Measurements from ENCODE around the gene CGNL1. TPM values are rescaled to one million over a fixed set of nuclear protein-coding genes. Genes with fewer than 3 reads are reported as not detected.

Gene CGNL1
- polyA plus RNA-seq, 2 of the 4 experiments (the other 2 are of a cell fraction), result 1.4 to 1.8 TPM

DNA sequence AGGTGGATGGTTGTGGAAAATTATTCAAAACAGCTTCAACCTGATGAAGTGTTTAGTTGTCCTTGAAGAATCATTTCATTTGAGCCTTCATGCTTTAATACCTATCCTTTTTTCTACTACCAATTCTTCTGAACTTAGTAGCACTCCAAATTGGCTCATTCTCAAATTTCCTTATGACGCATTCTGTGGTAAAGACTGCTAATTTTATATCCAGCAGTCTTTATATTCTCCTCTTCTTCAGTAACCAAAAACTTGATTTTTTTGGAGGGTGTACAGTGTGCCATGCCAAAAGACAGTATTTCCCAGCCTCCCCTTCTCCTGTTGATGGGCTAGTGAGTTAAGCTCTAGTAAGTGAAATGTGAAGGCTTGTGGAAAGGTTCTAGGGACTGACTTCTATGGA is 25.2 kb downstream of the CGNL1 start:
- ChIA-PET CTCF (interaction anchor here (0.7 to 2.5 kb wide), 5 partner anchors 8 to 128 kb away, joined by 3 to 7 read pairs (median 4); partner anchors contain the start of gene CGNL1), POLR2A (no interaction called here)
- no peak for DNase-seq (ENCODE audit: low read depth in 1 of 2, low spot score in 1 of 2)
- H3K9me3 ChIP-seq, result no peaks in the 10 kb centered on the region
- no peak overlapping the region for H3K4me2 ChIP-seq
- no peak for ATAC-seq
- 98% methylated on average over 1 of the region's 1 CpG for WGBS (ENCODE audit: missing lambda C conversion rate)
- TF ChIP-seq FOSL2 (IDR thresholded peaks at IDR 0.05) (no peak), FOSL2 (CRISPR knock-in tag; IDR thresholded peaks at IDR 0.05) (no peak), HOXA7 (CRISPR knock-in tag; IDR thresholded peaks at IDR 0.05) (no peak), NFE2L2 (conservative IDR thresholded peaks at IDR 0.05; ENCODE audit: low read length) (no peak), HOXB13 (CRISPR knock-in tag; IDR thresholded peaks at IDR 0.05; ENCODE audit: low read depth) (no peak), NR3C1 (IDR thresholded peaks at IDR 0.05) (no peak), EHMT2 (IDR thresholded peaks at IDR 0.05; ENCODE audit: low read depth) (no peak), CEBPB (IDR thresholded peaks at IDR 0.05) (no peak), BHLHE40 (IDR thresholded peaks at IDR 0.05; ENCODE audit: low read depth, low read length) (no peak)
- TF ChIP-seq, protein P1, sequence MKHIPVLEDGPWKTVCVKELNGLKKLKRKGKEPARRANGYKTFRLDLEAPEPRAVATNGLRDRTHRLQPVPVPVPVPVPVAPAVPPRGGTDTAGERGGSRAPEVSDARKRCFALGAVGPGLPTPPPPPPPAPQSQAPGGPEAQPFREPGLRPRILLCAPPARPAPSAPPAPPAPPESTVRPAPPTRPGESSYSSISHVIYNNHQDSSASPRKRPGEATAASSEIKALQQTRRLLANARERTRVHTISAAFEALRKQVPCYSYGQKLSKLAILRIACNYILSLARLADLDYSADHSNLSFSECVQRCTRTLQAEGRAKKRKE (CRISPR knock-in tag; IDR thresholded peaks at IDR 0.05; ENCODE audit: low read depth), result no peak
- TF ChIP-seq, protein P2, sequence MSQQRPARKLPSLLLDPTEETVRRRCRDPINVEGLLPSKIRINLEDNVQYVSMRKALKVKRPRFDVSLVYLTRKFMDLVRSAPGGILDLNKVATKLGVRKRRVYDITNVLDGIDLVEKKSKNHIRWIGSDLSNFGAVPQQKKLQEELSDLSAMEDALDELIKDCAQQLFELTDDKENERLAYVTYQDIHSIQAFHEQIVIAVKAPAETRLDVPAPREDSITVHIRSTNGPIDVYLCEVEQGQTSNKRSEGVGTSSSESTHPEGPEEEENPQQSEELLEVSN (IDR thresholded peaks at IDR 0.05; ENCODE audit: borderline replicate concordance, low read depth), result no peak
- TF ChIP-seq, protein P3, sequence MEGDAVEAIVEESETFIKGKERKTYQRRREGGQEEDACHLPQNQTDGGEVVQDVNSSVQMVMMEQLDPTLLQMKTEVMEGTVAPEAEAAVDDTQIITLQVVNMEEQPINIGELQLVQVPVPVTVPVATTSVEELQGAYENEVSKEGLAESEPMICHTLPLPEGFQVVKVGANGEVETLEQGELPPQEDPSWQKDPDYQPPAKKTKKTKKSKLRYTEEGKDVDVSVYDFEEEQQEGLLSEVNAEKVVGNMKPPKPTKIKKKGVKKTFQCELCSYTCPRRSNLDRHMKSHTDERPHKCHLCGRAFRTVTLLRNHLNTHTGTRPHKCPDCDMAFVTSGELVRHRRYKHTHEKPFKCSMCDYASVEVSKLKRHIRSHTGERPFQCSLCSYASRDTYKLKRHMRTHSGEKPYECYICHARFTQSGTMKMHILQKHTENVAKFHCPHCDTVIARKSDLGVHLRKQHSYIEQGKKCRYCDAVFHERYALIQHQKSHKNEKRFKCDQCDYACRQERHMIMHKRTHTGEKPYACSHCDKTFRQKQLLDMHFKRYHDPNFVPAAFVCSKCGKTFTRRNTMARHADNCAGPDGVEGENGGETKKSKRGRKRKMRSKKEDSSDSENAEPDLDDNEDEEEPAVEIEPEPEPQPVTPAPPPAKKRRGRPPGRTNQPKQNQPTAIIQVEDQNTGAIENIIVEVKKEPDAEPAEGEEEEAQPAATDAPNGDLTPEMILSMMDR (IDR thresholded peaks at IDR 0.05), result no peak
- H3K4me1 ChIP-seq, result no peaks in the 10 kb centered on the region
- no peak overlapping the region for H3K4me3 ChIP-seq
- no peak for FAIRE-seq
- H3K27ac ChIP-seq, result no peak overlapping the region

DNA sequence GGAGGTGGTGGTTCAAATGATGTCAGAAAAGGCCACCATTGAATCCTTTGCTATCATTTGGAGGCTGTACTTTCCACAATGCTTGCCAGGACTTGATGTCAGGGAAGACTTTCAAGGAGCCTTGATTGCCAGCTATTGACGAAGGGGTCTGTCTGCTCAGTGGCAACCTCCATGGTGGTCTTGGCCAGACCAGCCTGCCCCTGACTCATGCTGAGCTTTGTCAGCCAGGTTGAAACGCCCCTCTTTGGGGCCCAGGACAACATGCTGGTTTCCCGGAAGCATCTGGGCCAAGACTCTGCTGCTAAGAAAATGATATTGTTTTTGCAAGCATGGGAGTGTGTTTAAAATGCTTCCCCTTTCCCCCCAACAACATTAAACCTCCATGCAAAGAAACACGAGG is 26.7 kb downstream of the CGNL1 start:
- Histone ChIP-seq H3K4me2 (no peak overlapping the region), H3K9me3 (no peaks in the 10 kb centered on the region), H3K27ac (no peak overlapping the region), H3K4me3 (no peak overlapping the region), H3K4me1 (no peaks in the 10 kb centered on the region)
- DNase-seq (ENCODE audit: low read depth in 1 of 2, low spot score in 1 of 2) (no peak), FAIRE-seq (no peak), ATAC-seq (no peak)
- WGBS (ENCODE audit: missing lambda C conversion rate), result 49% methylated on average over 4 of the region's 4 CpGs
- CTCF ChIA-PET, result interaction anchor here (1.4 to 1.8 kb wide), 2 partner anchors 26 to 62 kb away, joined by 3 to 4 read pairs; no protein-coding TSS in a partner anchor
- POLR2A ChIA-PET, result no interaction called here
- TF ChIP-seq, protein P4, sequence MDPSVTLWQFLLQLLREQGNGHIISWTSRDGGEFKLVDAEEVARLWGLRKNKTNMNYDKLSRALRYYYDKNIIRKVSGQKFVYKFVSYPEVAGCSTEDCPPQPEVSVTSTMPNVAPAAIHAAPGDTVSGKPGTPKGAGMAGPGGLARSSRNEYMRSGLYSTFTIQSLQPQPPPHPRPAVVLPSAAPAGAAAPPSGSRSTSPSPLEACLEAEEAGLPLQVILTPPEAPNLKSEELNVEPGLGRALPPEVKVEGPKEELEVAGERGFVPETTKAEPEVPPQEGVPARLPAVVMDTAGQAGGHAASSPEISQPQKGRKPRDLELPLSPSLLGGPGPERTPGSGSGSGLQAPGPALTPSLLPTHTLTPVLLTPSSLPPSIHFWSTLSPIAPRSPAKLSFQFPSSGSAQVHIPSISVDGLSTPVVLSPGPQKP (IDR thresholded peaks at IDR 0.05; ENCODE audit: low read depth, low read length), result no peak
- TF ChIP-seq ZFP36 (IDR thresholded peaks at IDR 0.05; ENCODE audit: borderline replicate concordance, partially characterized antibody), result no peak
- TF ChIP-seq CEBPB (IDR thresholded peaks at IDR 0.05), result no peak
- no peak for TF ChIP-seq CHD4 (IDR thresholded peaks at IDR 0.05; ENCODE audit: borderline replicate concordance)
- TF ChIP-seq, protein P2 (IDR thresholded peaks at IDR 0.05; ENCODE audit: borderline replicate concordance, low read depth), result no peak
- TF ChIP-seq SREBF2 (IDR thresholded peaks at IDR 0.05), result no peak
- no peak for TF ChIP-seq RARB (CRISPR knock-in tag; IDR thresholded peaks at IDR 0.05)
- no peak for TF ChIP-seq CHD2 (IDR thresholded peaks at IDR 0.05; ENCODE audit: low read length, partially characterized antibody)
- no peak for TF ChIP-seq HDAC2 (IDR thresholded peaks at IDR 0.05)
- TF ChIP-seq, protein P5, sequence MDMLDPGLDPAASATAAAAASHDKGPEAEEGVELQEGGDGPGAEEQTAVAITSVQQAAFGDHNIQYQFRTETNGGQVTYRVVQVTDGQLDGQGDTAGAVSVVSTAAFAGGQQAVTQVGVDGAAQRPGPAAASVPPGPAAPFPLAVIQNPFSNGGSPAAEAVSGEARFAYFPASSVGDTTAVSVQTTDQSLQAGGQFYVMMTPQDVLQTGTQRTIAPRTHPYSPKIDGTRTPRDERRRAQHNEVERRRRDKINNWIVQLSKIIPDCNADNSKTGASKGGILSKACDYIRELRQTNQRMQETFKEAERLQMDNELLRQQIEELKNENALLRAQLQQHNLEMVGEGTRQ (IDR thresholded peaks at IDR 0.05), result no peak
- TF ChIP-seq, protein P6, sequence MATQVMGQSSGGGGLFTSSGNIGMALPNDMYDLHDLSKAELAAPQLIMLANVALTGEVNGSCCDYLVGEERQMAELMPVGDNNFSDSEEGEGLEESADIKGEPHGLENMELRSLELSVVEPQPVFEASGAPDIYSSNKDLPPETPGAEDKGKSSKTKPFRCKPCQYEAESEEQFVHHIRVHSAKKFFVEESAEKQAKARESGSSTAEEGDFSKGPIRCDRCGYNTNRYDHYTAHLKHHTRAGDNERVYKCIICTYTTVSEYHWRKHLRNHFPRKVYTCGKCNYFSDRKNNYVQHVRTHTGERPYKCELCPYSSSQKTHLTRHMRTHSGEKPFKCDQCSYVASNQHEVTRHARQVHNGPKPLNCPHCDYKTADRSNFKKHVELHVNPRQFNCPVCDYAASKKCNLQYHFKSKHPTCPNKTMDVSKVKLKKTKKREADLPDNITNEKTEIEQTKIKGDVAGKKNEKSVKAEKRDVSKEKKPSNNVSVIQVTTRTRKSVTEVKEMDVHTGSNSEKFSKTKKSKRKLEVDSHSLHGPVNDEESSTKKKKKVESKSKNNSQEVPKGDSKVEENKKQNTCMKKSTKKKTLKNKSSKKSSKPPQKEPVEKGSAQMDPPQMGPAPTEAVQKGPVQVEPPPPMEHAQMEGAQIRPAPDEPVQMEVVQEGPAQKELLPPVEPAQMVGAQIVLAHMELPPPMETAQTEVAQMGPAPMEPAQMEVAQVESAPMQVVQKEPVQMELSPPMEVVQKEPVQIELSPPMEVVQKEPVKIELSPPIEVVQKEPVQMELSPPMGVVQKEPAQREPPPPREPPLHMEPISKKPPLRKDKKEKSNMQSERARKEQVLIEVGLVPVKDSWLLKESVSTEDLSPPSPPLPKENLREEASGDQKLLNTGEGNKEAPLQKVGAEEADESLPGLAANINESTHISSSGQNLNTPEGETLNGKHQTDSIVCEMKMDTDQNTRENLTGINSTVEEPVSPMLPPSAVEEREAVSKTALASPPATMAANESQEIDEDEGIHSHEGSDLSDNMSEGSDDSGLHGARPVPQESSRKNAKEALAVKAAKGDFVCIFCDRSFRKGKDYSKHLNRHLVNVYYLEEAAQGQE (IDR thresholded peaks at IDR 0.05), result no peak
- TF ChIP-seq HOXA7 (CRISPR knock-in tag; IDR thresholded peaks at IDR 0.05), result no peak
- TF ChIP-seq EP300 (IDR thresholded peaks at IDR 0.05), result no peak
- TF ChIP-seq, protein P7, sequence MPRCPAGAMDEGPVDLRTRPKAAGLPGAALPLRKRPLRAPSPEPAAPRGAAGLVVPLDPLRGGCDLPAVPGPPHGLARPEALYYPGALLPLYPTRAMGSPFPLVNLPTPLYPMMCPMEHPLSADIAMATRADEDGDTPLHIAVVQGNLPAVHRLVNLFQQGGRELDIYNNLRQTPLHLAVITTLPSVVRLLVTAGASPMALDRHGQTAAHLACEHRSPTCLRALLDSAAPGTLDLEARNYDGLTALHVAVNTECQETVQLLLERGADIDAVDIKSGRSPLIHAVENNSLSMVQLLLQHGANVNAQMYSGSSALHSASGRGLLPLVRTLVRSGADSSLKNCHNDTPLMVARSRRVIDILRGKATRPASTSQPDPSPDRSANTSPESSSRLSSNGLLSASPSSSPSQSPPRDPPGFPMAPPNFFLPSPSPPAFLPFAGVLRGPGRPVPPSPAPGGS (IDR thresholded peaks at IDR 0.05), result no peak
- TF ChIP-seq MAZ (IDR thresholded peaks at IDR 0.05; ENCODE audit: borderline replicate concordance, low read depth, low read length), result no peak
- TF ChIP-seq EHF (CRISPR knock-in tag; IDR thresholded peaks at IDR 0.05), result no peak
- no peak for TF ChIP-seq RAD21 (conservative IDR thresholded peaks at IDR 0.05 in 1 of 2, IDR thresholded peaks at IDR 0.05 in 1 of 2)
